Amygdala (tissue), 56 donors: ENCODE measurements around the gene AUTS2.

Experiments
- DNase-seq, 56 donors: peaks; one replicate each; lab custom pipeline; 2025; lab: John Stamatoyannopoulos, UW

The AUTS2 gene

GRCh38 chr7:69956541-69956940 is 358.3 kb downstream of the AUTS2 start:
- DNase-seq = no peak

DNA sequence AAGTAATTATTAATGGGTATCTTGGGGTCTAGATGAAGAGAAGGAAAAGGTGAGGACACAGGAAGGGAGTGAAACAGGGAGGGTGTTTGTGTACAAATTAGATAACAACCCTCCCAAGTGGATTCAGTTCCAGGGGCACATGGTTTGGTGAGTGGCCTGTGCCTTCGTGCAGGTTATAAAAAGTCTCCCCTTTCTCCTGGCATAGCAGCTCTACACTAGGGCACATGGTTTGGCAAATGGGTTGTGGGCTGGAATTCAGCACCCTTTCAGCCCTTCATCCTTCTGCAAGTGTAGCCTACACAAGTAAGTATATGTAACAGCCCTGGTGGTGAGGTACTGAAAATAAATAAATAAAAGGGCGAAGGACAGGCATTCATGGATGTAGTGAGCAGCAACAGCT is 359.4 kb downstream of the AUTS2 start:
- no peak for DNase-seq

DNA sequence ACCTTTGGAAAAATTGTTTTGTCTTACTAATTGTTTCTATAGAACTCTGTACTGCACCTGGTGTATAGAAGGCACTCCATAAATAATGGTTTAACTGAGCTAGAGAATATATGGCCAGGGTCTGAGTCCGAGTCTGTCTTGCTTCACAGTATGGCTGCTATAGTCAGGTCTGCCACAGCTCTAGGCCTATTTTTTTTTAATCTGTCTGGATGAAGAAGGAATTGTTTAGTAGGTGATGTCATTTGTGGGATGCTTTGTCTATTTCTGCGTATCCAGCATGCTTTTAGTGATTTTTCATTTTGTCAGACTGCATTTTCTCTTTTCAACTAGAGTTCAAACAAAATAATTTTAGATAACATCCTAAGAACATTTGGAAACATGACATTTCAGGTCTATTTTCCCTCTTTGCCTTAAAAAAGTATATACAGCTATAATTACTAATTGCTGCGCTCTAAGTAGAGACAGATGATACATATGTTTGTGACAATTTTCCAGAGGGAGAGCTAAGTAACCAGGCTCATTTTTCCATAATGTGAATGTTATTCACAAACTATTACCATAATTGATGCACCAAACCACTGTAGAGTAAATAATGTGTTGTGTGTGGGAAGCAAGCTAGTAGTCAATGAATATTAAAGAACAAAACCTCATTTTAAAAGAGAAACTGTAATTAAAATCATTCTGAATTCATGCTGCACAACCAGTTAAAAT is 361.7 kb downstream of the AUTS2 start:
- DNase-seq = no peak

- DNase-seq = no peak
Measured at GRCh38 chr7:69961436-69961835, 363.2 kb downstream of the AUTS2 start.

DNA sequence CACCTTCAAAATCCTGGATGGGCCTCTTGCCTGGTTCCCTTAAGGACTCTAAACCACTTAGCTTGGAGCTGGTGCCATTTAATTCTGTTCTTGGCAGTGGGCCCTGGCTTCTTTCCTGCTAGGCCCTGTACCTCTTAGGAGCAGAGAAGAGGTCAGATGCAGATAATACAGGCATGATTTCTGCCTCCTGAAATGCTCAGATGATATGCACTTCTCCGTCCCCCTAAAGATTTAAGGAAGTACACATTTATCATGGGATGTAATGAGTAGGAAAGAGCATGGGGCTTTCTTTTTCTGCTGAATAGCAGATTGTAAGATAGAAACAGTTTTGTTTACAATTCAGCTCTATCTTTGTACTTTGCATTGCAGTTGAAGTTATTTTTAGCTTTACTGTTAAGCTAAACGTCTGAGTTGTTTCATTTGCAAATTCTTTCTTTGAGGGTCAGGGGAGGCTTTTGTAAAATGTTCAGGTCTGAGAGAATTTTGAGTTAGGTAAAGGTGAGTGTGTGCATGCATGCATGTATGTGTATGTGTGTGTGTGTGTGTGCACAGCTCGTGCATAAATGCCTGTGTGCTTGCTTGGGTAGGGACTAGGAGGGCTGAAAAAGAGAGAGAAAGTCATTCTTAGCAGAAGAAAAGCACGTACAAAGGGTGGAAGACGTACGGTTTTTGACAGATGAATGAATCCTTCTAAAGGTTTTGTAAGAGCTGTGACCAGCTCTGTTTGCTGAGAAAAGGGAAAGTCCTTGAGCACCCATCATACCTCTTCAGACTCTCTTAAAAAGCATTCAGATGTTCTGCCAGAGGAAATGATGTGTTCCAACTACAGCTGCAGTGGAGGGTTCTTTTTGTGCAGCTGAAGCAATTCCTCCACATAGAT is 364.2 kb downstream of the AUTS2 start:
- peak in 7 of 56 donors; percentile 1 to 13 (median 2) for DNase-seq

GRCh38 chr7:69963393-69963792 is 365.1 kb downstream of the AUTS2 start:
- no peak for DNase-seq

DNA sequence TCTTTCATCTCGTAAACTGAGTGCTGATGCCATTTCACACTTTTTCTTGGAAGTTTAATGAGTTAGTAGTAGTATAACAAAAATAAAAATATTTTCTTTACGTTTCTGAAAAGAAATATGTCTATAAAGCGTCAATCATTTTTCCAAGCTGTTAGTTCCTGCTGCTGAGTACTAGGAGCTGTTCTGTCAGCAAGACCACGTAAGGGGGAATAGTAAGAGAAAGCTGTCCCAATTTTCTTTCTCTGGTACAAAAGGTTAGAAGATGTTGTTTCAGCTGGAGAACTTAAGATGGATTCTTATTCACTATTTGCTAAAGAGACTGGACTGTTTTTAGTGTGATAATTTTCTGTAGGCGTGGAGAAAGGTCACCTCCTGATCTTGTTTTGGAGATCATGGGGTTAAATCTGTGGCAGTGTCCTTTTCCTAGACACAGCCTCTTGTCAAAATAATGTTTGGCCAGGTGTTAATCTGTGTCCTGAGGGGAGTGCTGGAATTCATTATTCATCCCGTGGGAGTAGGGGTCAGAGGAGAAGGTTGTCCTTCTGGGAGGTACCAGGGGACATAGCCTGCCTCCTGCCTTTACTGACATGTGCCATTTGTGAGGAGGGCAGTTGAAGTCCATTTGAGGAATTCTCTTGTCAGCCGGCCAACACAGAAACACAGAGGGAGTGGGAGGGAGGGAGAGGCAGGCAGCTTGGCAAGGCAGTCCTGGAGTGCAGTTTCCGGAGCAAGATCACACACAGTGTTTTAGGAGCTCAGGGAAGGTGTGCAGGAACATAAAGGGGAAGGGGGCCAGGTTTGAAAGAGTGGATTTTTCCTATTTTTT is 368.7 kb downstream of the AUTS2 start:
- peak in 8 of 56 donors; percentile 0 to 28 (median 4) for DNase-seq

DNA sequence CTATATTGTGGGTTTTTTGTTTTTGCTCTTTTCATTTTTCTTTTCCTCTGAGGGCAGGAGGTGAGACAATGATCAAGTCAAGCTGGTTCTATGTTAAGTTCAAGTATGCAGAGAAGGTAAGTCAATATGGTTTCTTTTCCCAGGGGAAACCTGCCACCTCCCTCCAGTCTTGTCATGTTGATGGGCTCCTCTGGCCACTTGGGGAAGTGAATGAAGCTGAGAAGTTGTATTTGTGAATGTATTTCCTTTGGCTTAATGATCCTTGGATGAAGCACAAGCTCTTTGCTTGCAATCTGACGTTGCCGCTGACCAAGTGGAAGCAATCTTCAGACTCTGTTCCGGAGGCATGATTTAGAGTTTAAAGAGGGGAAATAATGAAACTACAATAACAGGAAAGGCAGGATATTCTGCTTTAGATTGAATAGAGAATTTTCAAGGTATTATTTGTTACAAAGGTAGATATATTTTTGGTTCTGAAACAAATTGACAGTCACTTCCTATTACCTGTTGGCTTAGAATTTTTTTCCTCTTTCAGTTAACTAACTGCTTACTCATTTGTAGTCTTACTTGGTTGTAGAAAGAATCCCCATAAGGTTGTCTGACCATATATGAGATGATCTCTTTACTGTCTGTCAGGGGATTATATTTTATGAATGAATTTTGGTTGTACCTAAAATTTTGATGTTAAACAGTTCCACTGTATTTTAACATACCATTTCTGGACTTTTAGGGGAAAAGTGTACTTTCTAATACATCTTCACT is 369.6 kb downstream of the AUTS2 start:
- no peak for DNase-seq

DNA sequence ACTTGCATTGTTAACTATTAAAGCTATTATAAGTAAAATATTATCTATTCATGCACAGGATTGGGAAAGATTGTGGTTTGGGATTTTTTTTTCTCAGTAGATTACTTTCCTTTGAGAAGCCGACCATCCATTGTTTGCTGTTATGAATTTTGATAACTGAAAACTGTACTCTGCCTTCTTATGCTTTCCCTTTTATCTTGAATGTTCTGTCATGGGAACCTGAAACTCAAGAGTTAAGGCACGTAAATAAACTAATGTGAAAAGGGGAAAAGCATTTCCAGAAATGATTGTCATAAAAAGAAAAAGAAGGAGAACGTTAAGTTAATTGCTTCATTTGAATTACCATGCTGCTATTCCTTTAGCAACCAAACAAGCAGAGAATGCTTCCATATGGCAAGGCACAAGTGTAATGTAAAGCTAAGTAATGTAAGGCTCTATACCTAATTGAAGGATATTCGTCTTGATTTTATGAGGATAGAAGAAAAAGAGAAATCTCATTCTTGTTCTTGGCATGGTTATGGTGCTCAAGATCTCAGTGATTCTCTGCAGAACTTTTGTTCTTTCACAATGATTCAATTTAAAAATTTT is 370.8 kb downstream of the AUTS2 start:
- no peak for DNase-seq

GRCh38 chr7:69981646-69982045 is 383.4 kb downstream of the AUTS2 start:
- DNase-seq = no peak

DNA sequence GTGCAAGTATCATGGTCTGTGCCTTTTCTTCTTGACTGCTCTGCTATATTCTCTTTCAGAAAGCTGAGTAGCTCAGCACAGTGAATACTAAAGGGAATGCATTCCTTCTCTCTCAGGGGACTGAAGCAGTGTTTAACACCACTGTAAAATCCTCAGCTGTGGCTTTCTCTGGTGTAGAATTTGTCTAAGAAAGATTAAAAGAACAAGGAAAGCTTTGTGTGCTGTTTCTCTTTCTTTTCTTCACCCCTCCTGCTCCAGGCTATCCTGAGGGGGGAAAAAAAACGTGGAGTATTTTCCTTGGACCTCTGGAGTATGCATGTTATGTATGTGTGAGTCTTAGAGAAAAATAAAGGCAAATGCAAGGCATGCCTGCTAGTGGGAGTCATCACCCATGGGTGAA is 383.9 kb downstream of the AUTS2 start:
- DNase-seq = no peak

DNA sequence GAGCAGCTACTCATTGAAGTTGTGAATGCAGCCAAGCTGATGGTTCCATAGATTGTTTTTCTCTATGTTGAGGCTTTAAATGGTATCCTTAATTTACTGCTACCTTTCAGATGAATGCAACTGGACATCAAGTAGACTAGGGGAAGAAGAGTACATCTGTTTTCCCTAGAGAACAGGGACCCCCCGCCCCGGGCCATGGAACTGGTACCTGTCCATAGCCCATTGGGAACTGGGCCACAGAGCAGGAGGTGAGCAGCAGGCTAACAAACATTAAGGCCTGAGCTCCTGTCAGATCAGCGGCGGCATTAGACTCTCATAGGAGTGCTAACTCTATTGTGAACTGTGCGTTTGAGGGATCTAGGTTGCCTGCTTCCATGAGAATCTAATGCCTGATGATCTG is 391.3 kb downstream of the AUTS2 start:
- no peak for DNase-seq

- peak in 18 of 56 donors; percentile 1 to 65 (median 8) for DNase-seq
Measured at GRCh38 chr7:69992938-69993337, 394.7 kb downstream of the AUTS2 start.

GRCh38 chr7:69994218-69994617 is 395.9 kb downstream of the AUTS2 start:
- no peak for DNase-seq

GRCh38 chr7:69994886-69995542 is 396.7 kb downstream of the AUTS2 start:
- peak in 1 of 56 donors; percentile 28 for DNase-seq

DNA sequence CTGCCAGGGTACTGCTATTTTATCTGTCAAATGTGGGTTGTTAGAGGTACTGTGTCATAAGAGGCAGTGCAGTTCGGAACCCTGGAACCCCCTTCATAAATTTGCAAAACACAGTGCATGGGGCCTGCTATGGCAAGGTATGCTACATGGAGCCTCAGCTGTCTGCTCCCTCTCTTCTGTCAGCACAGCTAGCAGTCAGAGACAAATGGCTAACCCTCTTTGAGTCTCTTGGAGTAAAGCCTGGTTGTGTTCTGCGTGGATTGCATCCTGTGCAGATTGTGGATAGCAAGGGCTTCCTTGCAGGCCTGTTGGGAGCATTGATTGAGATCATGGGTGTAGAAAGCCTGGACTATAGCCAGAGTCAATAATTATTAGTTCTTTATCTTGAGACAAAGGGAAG is 397.8 kb downstream of the AUTS2 start:
- DNase-seq = no peak

- DNase-seq = peak in 5 of 56 donors; percentile 2 to 8 (median 2)
Measured at GRCh38 chr7:70000737-70001348, 402.6 kb downstream of the AUTS2 start.

DNA sequence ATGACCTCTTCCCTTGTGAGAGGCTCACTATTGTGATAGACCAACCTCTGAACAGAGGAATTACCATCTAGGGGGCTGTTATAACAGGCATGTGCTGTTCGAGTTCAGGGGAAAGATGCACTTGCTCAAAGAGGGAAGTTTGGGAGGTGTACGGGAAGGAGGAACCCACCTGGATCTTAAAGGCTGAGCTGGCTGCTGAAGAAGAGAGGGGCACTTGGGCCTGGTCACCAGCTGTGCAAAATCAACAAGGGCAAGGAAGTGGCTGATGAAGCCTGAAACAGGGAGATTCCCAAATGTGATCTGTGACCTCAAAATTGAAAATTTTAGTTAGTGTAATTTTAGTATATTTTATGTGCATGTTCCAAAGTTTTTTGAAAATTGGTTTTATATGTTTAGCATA is 407.2 kb downstream of the AUTS2 start:
- no peak for DNase-seq

DNA sequence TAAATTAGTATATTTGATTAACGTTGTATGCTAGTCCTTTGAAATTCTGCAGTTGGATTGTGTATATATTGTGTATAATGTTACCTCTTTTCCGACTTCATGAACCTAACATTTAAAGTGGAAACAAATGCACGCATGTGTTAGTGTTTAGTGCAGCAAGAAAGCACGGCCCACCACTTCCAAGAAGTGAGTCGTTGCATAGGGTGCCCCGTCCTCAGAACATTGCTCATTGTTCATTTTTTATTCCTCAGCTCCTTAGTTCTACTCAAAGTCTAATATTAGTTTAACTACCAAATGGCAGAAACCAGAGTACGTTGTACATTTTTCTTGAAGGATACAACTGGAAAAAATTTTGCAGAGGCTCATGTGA is 407.6 kb downstream of the AUTS2 start:
- DNase-seq = no peak
